ENCODE results near the gene CDK15. TPM values are rescaled to one million over a fixed set of nuclear protein-coding genes. Genes with fewer than 3 reads are reported as not detected.

CDK15 gene
- total RNA-seq, 1 donor from 2014 or later, result 3.6 TPM

DNA sequence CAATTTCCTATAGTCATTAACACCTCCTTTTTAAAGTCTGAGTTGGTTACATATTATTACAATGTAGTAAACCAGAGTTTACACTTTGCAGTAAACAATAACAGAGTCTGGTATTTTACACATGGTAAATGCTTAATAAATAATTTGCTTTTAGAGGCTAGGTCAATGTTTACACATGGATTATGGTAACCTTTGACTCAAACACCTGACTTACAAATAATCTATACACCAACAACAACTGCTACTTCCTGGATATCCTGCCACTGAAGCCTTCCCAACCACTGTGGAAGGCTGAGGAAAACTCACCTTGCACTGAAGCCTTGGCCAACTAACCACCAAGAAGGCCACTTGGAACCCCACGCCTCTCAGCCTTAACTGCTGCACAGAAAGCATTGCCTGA, 31.0 kb upstream of the CDK15 start:
- Mint-ChIP-seq H3K4me3 (ENCODE audit: unreplicated experiment) (no peak overlapping the region), H3K4me1 (ENCODE audit: low read depth) (peaks cover 78% of the 10 kb centered on the region), H3K36me3 (ENCODE audit: low read depth) (peaks cover 3% of the 10 kb centered on the region), H3K27ac (ENCODE audit: unreplicated experiment) (no peak overlapping the region), H3K27me3 (ENCODE audit: low read depth) (no peaks in the 10 kb centered on the region), H3K9me3 (ENCODE audit: low read depth) (no peaks in the 10 kb centered on the region)
- no peak for DNase-seq (ENCODE audit: low spot score)
- TF ChIP-seq, protein P1, sequence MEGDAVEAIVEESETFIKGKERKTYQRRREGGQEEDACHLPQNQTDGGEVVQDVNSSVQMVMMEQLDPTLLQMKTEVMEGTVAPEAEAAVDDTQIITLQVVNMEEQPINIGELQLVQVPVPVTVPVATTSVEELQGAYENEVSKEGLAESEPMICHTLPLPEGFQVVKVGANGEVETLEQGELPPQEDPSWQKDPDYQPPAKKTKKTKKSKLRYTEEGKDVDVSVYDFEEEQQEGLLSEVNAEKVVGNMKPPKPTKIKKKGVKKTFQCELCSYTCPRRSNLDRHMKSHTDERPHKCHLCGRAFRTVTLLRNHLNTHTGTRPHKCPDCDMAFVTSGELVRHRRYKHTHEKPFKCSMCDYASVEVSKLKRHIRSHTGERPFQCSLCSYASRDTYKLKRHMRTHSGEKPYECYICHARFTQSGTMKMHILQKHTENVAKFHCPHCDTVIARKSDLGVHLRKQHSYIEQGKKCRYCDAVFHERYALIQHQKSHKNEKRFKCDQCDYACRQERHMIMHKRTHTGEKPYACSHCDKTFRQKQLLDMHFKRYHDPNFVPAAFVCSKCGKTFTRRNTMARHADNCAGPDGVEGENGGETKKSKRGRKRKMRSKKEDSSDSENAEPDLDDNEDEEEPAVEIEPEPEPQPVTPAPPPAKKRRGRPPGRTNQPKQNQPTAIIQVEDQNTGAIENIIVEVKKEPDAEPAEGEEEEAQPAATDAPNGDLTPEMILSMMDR (IDR thresholded peaks at IDR 0.05), result no peak

DNA sequence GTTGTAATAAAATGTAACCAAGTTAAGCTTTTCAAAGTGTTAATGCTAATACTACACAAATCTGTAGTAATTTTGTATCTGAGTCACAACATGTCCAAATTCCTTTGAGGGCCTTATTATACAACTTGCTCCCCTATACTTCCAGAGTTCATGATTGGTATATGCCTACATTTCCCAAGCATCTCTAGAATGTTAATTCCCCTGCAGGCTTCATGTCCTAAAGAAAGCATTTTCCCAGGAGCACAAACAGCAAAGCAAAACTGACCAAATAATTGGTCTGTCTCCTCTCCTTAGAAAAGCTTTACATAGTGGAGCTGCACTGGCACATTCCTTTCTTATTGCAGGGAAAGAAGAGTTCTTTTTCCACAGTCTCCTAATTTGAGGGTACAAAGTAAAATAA, 29.3 kb upstream of the CDK15 start:
- Mint-ChIP-seq H3K4me1 (ENCODE audit: low read depth) (peaks cover 72% of the 10 kb centered on the region), H3K9me3 (ENCODE audit: low read depth) (no peaks in the 10 kb centered on the region), H3K36me3 (ENCODE audit: low read depth) (peaks cover 3% of the 10 kb centered on the region), H3K4me3 (ENCODE audit: unreplicated experiment) (no peak overlapping the region), H3K27ac (ENCODE audit: unreplicated experiment) (peak overlapping the region; percentile 30), H3K27me3 (ENCODE audit: low read depth) (no peaks in the 10 kb centered on the region)
- no peak for DNase-seq (ENCODE audit: low spot score)
- TF ChIP-seq, protein P1 (IDR thresholded peaks at IDR 0.05), result no peak

GRCh38 chr2:201777869-201778268, 28.5 kb upstream of the CDK15 start:
- TF ChIP-seq, protein P1 (IDR thresholded peaks at IDR 0.05), result no peak
- no peak overlapping the region for H3K4me3 Mint-ChIP-seq (ENCODE audit: unreplicated experiment)
- H3K9me3 Mint-ChIP-seq (ENCODE audit: low read depth), result no peaks in the 10 kb centered on the region
- no peaks in the 10 kb centered on the region for H3K27me3 Mint-ChIP-seq (ENCODE audit: low read depth)
- H3K36me3 Mint-ChIP-seq (ENCODE audit: low read depth), result peaks cover 3% of the 10 kb centered on the region
- H3K4me1 Mint-ChIP-seq (ENCODE audit: low read depth), result peaks cover 69% of the 10 kb centered on the region
- H3K27ac Mint-ChIP-seq (ENCODE audit: unreplicated experiment), result no peak overlapping the region
- no peak for DNase-seq (ENCODE audit: low spot score)

DNA sequence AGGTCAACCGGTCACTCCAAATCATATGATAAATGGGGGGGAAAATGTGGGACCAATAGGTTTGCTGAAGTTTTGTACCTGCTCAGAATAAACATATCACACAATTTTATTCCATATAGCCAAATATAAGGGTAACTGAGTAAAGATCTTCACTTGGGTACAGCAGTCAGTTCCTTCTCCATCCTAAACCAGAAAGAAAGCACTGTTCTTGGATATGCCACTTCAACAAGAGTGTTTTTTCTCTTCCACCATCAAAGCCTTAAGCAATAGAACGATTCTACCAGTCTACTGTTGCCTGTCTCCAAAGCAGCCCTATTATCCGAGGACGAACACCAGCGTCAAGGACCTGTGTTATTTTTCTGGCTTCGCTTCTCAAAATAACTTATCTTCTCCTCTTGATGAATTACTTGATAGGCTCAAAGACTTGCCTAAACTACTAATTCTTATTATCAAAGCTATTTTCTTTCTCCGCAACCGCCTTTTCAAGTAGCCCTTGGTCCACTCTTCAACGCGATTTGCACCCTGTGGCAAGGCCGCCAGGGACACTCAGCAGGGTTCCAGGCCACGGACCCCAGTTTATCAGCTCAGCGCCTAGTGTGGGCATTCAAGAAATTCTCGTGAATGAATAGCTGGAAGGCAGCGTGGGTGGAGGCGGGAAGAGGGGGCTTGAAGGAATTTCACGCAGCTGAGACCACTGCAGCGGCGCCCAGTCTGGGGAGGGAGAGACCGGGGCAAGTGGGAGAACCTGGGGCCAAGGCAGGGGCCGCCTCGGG, 26.2 kb upstream of the CDK15 start:
- H3K27ac Mint-ChIP-seq (ENCODE audit: unreplicated experiment), result peak overlapping the region; percentile 95
- H3K27me3 Mint-ChIP-seq (ENCODE audit: low read depth), result peaks cover 4% of the 10 kb centered on the region
- DNase-seq (ENCODE audit: low spot score), result no peak
- TF ChIP-seq, protein P1 (IDR thresholded peaks at IDR 0.05), result peak; percentile 28
- peaks cover 51% of the 10 kb centered on the region for H3K4me1 Mint-ChIP-seq (ENCODE audit: low read depth)
- H3K9me3 Mint-ChIP-seq (ENCODE audit: low read depth), result no peaks in the 10 kb centered on the region
- H3K4me3 Mint-ChIP-seq (ENCODE audit: unreplicated experiment), result peak overlapping the region; percentile 94
- no peaks in the 10 kb centered on the region for H3K36me3 Mint-ChIP-seq (ENCODE audit: low read depth)

- Mint-ChIP-seq H3K4me3 (ENCODE audit: unreplicated experiment) (peak within 1 kb of the TSS; percentile 94), H3K27me3 (ENCODE audit: low read depth) (peaks cover 4% of the 10 kb centered on the region), H3K36me3 (ENCODE audit: low read depth) (no peaks in the 10 kb centered on the region), H3K9me3 (ENCODE audit: low read depth) (no peaks in the 10 kb centered on the region), H3K4me1 (ENCODE audit: low read depth) (peaks cover 48% of the 10 kb centered on the region), H3K27ac (ENCODE audit: unreplicated experiment) (peak within 1 kb of the TSS; percentile 95)
- peak; percentile 99 for DNase-seq (ENCODE audit: low spot score)
- TF ChIP-seq, protein P1 (IDR thresholded peaks at IDR 0.05), result no peak
Measured at GRCh38 chr2:201780674-201781493, 25.5 kb upstream of the CDK15 start, which contains the start of gene ALS2. TSS of gene ALS2 (minus strand) at chr2:201780933. CDS start at chr2:201768885, 12,048 bp downstream.

All from chondrocyte (in vitro differentiated cells).